Fibroblast of villous mesenchyme (primary cell): ENCODE measurements around the gene PFDN6. TPM values are rescaled to one million over a fixed set of nuclear protein-coding genes. Genes with fewer than 3 reads are reported as not detected.

ENCODE experiments used
- DNase-seq: peaks from one replicate; pipeline ENCODE4 v3.0.0-alpha.2; 2010; ENCODE audit warnings: low read depth
- H3K4me3 ChIP-seq: 2 replicates; pipeline ENCODE4 v1.5.1; 2011; ENCODE audit warnings: low read depth, mild to moderate bottlenecking, low read length
- CTCF ChIP-seq: IDR thresholded peaks from 2 replicates; pipeline ENCODE4 v1.5.1; 2012; ENCODE audit warnings: low read depth, mild to moderate bottlenecking, low read length; ENCODE audit not compliant: insufficient read depth
- total RNA-seq: library from RNA; depleted of rRNA; stranded (reverse); fragments of >200 nt; gene quantifications from 2 replicates; pipeline ENCODE4 v1.2.3, GENCODE V29; 2012

The PFDN6 gene
- total RNA-seq, 1 donor = 34.5 TPM

GRCh38 chr6:33292996-33293682, 3.7 kb downstream of the PFDN6 start:
- TF ChIP-seq CTCF = no peak
- no peak overlapping the region for H3K4me3 ChIP-seq
- no peak for DNase-seq

GRCh38 chr6:33294086-33294823, 4.9 kb downstream of the PFDN6 start:
- no peak for TF ChIP-seq CTCF
- no peak overlapping the region for H3K4me3 ChIP-seq

GRCh38 chr6:33295621-33296369, 6.4 kb downstream of the PFDN6 start:
- no peak for TF ChIP-seq CTCF
- no peak overlapping the region for H3K4me3 ChIP-seq
- no peak for DNase-seq

More at GRCh38 chr6:33294086-33294823, 4.9 kb downstream of the PFDN6 start:
- DNase-seq = no peak

- no peak for TF ChIP-seq CTCF
- no peak for DNase-seq
- H3K4me3 ChIP-seq = peak overlapping the region; percentile 96
These were observed 7.5 kb downstream of the PFDN6 start for GRCh38 chr6:33296797-33297405.

- peak overlapping the region; percentile 96 for H3K4me3 ChIP-seq
- no peak for TF ChIP-seq CTCF
- no peak for DNase-seq
These were observed 8.1 kb downstream of the PFDN6 start for GRCh38 chr6:33297406-33297955.
